HG02943 (cell line): Measurements from ENCODE around the gene HS1BP3.

Experiments
- ATAC-seq: cut with Tn5 transposase; IDR thresholded peaks from one replicate; pipeline ENCODE4 v1.9.1; 2021; ENCODE audit warnings: mild to moderate bottlenecking, low read depth, moderate library complexity; ENCODE audit not compliant: unreplicated experiment

The HS1BP3 gene

DNA sequence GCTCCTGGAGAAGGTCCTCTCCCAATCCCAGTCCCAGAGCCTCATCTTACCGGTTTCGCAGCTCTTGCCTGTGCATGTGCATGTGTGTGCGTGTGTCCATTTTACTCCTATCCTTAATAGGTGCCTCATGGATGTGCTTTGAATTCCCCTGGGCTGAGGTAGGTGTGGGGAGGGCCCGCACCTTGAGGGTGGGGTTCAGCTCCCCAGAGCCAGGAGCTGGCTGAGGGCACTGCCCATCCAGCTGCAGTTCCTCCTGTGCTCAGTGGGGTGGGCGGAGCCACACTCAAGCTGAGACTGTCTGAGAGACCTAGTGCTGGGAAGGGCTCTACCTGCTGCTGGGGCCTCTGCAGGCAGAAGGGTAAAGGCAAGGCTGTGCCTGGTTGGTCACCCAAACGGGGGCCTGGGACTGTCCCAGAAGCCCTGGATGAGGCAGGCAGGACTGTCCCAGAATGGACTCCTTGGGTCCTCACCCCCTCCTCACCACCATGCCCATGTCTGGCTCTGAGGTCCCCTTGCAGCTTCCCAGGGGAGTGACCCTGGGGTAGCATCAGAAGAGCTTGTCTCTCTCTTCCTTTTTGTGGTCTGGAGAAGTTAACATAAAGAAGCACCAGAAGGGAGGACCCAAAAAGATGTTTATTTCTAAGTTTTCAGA lies 24.9 kb upstream of the HS1BP3 start:
- peak; percentile 46 for ATAC-seq

DNA sequence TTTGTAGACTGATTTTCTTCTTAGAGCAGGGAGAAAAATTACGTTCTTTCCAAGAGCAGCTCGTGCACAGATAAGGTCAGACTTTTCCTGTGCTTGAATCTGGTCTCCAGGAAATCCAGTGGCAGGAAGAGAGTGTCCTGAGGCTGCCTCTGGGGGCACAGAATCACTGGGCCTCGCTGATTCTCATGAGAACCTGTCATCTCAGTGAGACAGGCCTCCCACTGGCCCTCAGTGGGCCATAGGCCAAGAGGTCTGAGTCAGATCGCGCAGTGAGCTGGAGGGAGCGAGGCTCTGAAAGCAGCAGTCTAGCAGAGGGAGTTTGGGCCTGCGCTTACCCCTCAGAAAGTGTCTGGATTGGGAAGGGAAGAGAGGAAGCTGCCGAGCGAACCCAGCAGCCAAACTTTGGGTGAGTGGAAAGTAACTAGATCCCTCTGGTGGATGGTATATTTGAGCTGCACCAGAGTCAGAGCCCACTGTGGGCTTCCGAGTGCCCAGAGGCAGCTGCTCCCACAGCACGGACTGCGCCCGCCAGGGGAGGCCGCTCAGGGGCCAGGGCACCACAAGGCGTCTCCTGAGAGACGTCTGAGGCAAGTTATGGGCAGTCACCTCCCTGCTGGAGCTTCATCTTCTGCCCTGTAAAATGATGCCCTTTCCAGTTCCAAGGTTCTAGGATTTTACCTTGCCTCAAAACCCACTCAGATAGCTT lies 24.2 kb upstream of the HS1BP3 start:
- no peak for ATAC-seq

DNA sequence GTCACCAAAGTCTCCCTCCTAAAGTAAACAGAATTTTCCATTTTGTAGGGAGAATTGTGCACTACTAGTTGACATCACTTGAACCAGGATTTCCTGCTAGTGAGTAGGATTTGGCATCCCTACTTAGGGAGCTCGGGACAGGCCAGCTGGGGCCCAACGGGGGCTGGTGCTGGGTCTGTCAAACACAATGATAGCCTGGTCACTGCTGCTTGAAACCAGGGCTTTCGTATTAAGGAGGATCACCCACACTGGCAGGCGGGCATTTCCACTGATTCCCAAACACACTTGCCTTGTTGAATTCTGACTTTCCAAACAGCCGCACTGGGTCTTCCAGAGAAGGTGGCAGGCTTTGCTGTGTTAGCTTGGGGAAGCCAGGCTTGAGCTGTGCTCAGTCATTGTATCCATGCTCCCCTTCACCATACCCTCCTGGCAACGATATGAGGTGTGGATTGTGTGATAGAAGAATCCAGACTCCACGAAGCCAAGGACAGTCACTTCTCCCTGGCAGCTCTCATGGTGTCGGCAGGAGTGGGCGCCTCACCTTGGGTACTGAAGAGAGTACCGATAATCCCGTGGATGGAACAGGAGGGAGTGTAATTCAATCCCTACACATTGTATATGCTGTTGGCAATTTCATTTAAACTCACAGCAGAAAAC lies 23.5 kb upstream of the HS1BP3 start:
- ATAC-seq: no peak

DNA sequence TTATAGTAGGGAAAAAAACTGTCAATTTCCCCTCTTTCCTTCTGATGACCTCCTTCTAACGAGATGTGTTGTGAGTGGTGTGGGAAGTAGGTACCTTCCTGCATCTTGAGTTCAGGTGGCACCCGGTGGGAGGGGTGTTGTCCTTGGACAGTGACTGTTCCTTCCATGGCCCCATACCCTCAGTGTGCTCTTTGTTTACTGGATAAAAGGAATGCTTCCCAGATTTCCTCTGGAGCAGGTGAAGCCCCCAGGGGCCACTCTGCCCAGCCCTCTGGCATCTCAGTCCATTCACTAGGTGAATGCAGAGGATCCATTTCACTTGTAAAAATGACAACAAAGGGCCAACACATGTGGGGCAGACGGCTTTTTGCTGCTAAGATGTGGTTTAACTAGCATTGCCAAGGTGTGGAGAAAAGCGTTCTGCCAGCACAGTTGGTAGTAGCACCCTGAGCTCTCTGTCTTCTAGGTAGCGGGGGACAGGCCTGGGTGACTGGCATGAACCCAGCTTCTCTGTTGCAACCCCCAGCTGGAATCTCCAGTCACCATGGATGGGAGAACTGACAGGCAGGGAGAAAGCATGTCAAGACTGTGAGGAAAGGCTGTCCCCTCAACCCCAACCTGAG lies 22.9 kb upstream of the HS1BP3 start:
- no peak for ATAC-seq

DNA sequence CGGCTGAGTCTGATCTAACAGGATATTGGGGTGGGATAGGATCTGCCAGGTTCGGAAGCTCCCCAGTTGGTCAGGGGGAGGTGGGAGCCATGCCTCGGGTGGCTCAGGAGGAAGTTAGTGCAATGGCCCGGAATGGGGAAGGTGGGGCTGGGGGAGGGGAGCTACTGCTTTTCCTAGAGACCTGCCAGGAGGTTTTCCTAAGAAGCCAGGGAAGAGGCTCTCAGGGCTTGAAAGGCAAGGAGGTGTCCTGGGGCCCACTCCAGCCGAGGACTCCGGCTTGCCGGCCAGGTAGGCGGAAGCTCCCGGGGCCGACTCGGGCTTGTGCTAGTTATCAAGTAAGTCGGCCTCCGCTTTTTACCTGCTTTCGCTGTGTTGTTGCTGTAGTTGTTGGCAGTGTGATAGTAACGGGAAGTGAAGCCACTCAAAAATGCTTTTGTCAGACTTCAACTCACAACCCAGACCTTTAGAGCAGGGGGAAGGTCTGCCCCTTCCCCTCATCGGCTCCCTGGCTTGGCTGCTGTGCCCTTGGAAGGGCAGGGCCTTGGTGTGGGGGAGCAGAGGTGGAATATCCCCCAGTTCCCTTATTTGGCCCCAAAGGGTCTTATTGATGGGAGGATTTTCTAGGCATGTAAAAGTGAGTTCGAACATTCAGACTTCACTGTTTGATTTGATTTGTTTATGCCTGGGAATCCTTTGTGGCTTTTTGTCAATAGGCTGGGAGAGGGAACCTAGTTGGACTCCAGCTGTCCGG lies 21.5 kb upstream of the HS1BP3 start:
- no peak for ATAC-seq

DNA sequence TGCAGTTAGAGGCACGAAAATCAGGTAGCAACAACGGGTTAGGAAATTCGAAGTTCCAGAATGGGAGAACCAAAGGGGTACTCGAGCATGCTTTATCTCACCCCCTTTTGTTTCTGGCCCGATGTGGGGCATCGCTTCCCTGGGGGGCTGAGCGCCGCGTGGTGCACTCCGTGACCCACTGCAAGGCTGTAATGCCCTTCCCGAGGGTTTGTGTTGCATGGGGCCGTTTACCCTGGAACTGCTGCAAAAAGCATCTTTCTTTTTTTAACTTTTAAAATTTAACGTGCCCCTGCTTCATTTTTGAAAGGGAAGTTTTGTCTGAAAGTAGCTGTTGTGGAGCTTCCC lies 20.8 kb upstream of the HS1BP3 start:
- ATAC-seq: no peak

DNA sequence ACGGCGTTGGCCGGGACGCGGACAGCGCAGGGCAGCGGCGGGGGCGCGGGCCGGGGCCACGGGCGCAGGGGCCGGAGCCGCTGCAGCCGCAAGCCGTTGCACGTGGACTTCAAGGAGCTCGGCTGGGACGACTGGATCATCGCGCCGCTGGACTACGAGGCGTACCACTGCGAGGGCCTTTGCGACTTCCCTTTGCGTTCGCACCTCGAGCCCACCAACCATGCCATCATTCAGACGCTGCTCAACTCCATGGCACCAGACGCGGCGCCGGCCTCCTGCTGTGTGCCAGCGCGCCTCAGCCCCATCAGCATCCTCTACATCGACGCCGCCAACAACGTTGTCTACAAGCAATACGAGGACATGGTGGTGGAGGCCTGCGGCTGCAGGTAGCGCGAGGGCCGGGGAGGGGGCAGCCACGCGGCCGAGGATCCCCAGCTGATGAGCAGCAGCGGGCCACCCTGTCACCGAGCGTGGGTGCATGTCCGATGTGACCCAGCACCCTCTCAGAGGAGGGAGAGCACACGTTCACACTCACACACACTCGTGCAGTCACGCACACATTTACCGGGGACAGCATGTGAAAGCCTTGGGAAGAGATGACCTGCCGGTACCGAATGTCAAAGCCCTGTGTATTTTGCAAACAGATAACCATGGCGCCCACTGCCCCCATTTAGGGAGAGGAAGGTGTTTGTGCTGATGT lies 20.3 kb upstream of the HS1BP3 start:
- no peak for ATAC-seq

DNA sequence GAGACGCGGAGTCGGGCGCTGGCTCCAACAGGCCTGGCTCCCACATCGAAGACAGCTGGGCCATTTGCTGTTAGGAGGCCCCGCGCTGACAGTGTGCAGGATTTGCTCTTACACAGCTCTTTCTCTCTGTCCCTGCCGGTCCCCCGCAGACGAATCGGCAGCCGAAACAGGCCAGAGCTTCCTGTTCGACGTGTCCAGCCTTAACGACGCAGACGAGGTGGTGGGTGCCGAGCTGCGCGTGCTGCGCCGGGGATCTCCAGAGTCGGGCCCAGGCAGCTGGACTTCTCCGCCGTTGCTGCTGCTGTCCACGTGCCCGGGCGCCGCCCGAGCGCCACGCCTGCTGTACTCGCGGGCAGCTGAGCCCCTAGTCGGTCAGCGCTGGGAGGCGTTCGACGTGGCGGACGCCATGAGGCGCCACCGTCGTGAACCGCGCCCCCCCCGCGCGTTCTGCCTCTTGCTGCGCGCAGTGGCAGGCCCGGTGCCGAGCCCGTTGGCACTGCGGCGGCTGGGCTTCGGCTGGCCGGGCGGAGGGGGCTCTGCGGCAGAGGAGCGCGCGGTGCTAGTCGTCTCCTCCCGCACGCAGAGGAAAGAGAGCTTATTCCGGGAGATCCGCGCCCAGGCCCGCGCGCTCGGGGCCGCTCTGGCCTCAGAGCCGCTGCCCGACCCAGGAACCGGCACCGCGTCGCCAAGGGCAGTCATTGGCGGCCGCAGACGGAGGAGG lies 19.6 kb upstream of the HS1BP3 start:
- no peak for ATAC-seq

DNA sequence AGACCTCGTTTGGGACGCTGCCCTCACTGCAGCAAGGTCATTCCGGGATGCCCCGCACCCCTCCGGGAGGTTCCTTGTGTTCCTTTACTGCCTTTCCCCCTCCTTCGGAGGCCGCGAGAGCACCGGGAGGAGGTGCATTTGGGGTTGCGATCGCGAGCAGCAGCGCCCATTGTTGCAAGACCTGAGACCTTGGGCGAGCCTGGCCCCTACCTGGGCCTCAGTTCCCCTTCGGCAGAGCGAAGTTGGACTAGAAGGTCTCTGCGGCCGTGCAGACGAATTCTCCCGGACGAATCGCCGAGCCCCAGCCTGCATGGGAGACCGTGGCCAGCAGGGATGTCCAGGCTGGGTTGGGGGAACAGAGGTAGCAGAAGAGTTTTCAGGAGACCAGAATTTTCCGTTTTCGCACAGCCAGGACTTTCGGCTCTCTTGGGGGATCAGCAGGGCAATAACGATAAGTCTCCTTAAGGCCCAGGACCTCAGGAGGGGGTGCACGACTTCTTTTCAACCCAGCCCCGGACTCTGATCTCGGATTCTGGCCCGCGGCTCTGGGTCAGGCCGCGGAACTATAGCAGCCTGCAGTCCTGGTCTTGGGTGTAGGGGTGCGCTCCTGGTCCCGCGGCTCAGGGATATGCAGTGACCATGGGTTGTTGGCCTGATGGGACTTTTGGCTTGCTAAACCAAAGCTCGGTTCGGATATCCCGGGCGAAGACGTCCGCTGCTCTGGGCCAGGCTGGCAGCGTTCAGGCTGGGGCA lies 18.8 kb upstream of the HS1BP3 start:
- no peak for ATAC-seq

DNA sequence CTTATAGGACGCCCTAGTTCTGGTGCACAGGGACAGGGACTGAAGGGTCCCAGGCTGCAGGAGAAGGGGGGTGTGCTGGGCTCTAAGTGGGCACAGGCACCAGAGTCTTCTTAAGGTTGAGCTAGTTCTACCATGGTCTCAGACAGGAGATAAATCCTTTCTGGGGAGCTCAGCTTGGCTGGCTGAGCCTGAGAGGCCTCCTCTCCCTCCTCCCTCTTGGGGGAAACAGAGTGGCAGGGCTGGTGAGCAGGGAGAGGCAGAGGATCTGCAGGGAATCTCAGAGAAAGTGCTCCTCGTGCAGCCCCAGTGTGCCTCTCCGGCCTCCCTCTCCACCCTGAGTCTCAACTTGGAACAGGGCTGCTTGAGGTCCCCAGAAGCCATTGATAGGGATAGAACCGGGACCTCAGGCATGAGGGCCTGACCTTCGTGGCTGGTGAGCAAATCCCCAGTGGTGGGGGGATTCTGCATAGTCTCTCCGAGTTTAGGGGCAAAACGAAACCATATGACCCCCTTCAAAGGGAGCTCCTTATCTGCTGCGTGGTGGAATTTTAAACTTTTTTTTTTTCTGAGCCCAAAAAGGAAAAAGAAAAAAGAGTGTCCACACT lies 18.1 kb upstream of the HS1BP3 start:
- no peak for ATAC-seq

DNA sequence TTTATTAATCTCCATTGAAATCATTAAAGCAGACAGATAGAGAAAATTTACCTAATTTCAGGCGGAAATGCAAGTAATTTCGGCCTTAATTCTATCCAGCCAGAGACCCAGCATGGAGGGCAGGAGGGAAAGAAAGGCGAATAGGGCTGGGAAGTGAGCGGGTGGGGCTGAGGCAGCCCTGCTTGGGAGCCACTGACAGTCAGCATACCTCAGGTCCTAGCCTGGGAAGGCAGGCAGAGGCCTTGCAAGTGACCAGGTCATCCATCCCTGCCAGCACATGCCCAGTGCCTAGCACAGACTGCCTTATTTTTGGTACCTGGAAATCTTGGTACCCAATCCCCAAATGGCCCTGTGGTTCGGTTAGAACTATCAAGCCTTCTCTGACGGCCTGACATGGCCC lies 17.6 kb upstream of the HS1BP3 start:
- ATAC-seq: no peak

DNA sequence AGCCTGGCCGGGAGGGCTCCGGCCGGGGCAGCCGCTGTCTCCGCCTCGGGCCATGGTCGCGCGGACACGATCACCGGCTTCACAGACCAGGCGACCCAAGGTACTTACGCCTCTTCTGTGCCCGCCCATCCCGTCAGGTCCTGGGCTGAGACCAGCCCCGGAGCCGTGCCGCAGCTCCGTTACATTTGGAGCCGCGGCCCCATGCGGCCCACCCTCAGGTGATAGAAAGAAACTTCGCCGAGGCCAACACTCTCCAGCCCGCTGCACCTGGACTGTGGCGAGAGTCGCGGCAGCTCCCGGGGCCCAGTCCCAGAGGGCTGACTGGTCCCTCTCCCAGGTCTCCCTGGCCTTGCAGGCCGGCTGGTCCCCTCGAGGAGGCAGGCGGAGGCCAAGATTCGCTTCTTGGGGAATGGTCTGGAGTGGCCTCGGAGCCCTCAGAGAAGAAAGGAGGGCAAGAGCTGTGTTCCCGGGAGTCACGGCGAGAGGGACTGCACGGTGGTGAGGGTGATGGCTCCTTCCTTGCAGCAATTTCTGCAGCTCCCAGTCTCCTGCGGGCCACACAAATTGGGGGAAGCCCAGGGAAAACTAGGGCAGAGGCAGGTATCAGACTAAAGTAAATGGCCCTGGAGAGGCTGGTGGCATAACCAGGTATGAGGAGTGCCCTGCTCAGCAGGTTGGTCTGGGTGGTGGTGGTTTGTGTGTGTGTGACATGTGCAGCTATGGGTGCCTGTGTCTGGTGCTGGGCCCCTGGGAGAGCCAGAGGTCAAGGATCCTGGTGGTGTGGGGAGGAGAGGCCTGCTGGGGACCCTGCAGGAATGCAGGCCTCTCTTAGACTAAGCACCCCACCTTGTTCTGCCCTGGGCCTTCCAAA lies 16.9 kb upstream of the HS1BP3 start:
- ATAC-seq: no peak

DNA sequence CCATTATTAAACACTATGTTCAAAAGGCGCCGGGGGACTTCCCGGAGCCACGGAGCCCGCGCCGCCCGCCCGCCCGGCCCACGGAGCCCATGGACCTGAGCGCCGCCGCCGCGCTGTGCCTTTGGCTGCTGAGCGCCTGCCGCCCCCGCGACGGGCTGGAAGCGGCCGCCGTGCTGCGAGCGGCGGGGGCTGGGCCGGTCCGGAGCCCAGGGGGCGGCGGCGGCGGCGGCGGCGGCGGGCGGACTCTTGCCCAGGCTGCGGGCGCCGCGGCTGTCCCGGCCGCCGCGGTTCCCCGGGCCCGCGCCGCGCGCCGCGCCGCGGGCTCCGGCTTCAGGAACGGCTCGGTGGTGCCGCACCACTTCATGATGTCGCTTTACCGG lies 16.2 kb upstream of the HS1BP3 start:
- no peak for ATAC-seq

DNA sequence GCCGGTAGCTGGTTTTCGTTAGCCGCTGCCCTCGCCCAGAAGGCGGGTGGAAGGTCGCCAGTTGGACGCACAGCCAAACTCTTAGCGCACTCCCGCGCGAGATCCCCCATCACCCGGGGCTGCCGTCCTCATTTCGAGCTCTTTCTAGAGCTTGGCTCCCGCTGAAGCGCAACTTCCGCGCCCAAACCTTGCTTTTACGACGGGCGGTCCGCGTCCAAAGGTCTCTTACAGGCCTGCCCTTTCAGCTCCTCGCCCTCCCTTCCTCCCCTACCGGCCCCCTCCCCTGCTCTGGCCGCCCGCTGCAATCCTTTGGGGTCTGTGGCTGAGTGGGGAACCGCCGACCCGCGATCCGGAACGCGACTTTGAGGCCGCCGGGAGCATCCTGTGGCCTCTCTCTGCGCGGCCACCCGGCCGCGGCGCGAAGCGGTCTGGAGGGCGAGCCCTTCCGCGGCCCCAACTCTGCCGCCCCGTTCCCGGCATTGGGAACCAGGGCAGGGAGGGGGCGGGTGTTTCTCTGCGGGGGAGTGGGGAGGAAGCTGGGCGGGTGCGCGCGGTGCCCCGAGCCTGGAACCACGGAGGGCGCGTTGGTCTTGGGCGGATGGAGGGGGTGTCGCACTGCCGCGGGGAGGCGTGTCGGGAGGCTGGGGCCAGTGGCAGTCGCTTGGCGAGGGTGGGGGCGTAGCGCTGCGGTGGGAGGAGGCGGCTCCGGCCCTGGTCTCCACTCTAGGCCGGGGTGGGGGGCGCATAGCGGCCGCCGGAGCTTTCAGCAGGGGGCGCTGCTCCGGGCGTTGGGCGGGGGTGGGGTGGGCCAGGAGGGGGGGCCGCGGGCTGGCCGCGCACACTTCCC lies 15.6 kb upstream of the HS1BP3 start, which contains the start of gene GDF7:
Gene GDF7 (plus strand): TSS at position 841 of the 847 bp plus-strand sequence. CDS start 96 bp downstream, outside the sequence.
- no peak for ATAC-seq

DNA sequence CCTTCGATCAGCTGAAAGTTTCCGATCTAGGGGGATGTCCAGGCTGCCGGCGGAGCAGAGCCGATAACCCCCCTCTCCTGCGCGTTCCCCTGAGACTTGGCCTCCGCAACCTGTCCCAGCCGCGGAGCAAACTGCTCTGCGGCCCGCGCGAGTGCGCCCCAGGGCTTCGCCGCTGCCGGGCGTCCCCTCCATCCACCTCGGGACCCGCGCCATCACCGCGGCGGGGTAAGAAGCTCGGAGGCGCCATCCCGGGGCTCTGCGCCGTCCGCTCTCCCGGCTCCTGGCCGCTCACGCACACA lies 15.1 kb upstream of the HS1BP3 start:
- ATAC-seq: no peak

DNA sequence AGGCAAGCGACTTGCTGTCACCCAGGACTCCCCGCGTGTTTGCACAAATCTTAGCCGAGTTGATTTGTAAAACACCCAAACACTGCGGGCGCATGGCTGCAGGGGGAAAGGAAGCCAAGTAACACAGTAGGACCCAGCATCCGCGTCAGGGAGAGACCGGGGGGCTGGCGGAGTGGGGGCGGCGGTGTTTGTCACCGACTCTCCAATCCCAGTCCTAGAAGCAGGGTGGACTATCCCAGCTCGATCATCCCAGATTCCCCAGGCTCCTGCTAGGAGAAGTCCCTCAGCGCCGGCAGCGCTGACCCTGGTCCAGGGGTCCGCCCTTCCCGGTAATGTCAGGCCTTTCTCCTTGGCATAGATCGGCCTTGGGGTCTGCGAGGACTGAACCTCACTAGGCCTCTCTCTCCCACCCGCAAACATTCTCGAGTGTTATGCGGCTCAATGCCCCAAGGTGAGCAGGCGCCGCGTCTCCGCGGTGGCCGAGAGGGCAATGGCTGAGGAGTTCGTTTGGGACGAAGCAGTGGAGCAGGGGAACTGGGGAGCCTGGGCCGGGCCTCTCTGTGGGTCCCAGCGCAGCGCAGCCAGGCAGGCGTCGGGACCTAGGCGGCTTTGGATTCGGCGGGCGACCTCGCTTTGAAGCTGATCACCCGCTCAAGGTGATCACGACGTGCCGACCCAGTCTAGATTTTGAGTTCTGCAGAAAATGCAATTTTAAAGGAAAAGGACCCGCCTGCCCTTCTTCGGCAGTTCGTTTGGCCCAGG lies 14.5 kb upstream of the HS1BP3 start:
- ATAC-seq: no peak
